ENCODE data around the gene TFEB.

TFEB gene

DNA sequence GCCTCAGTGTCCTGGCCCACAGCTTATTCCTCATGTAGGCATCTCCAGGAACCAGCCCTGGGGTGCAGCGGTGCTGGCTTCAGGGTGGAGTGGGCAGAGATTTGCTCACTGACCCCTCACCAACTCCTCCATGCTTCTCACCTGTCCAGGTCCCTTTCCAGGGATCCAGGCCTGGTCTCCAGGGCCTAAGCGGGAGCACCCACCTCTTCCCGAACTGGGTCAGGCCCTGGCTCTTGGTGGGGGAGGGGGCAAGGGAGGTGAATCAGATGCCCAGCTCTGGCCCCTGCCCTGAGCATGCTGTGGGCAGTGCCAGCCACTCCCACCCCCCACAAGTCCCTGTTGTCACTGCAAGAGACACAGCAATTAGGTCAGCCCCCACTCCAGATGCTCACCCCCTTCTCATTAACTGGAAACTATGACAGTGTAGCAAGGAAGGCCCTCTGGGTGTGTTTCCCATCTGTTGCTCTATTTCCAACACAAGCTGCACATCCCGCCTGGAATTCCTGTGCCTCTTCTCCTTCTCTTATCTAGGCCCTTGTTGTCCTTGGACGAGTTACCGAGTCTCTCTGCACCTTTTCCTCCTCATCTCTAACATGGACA lies 60.1 kb downstream of the TFEB start:
- Histone ChIP-seq H3K9me3 (ENCODE audit: control insufficient read depth, low read length) (no peaks in the 10 kb centered on the region), H2AFZ (ENCODE audit: low read depth, low read length) (no peak overlapping the region), H2BK5ac (ENCODE audit: low read depth, low read length, poor library complexity, severe bottlenecking) (no peak overlapping the region), H2BK15ac (ENCODE audit: low read depth, poor library complexity, severe bottlenecking) (no peak overlapping the region), H3K14ac (ENCODE audit: low read length in 2 of 2) (no peak overlapping the region), H2AK5ac (ENCODE audit: low read length, severe bottlenecking) (no peak overlapping the region), H3K18ac (ENCODE audit: low read depth in 1 of 2, low read length in 2 of 2) (no peak overlapping the region), H3K79me1 (replicated peaks; ENCODE audit: low read length, poor library complexity, severe bottlenecking) (no peaks in the 10 kb centered on the region), H3K36me3 (ENCODE audit: control insufficient read depth in 1 of 2, insufficient read depth in 2 of 2, low read depth in 1 of 2, low read length in 2 of 2) (no peaks in the 10 kb centered on the region), H4K8ac (ENCODE audit: low read length) (no peak overlapping the region), H3K27ac (ENCODE audit: low read length, poor library complexity, severe bottlenecking) (no peak overlapping the region), H3K9ac (ENCODE audit: low read length) (no peak overlapping the region), H2BK12ac (ENCODE audit: low read length in 2 of 2) (no peak overlapping the region), H2BK120ac (ENCODE audit: low read depth, low read length) (no peak overlapping the region), H3K4me2 (ENCODE audit: low read length, poor library complexity, severe bottlenecking) (no peak overlapping the region), H4K91ac (ENCODE audit: low read length) (no peak overlapping the region), H3K4ac (ENCODE audit: low read depth in 1 of 2, low read length in 2 of 2) (no peak overlapping the region), H3K27me3 (ENCODE audit: control insufficient read depth in 1 of 2, insufficient read depth in 1 of 2, low read length in 2 of 2) (peaks cover 38 to 71% of the 10 kb centered on the region in 2 experiments), H3K4me3 (ENCODE audit: insufficient read depth in 1 of 2, low read depth in 1 of 2, low read length in 2 of 2) (no peak overlapping the region), H3K4me1 (ENCODE audit: control insufficient read depth, insufficient read depth, low read depth, low read length) (no peaks in the 10 kb centered on the region), H3K23ac (ENCODE audit: low read length in 2 of 2) (no peak overlapping the region)
- WGBS: 73% methylated on average over 6 of the region's 6 CpGs
- DNase-seq: no peak

DNA sequence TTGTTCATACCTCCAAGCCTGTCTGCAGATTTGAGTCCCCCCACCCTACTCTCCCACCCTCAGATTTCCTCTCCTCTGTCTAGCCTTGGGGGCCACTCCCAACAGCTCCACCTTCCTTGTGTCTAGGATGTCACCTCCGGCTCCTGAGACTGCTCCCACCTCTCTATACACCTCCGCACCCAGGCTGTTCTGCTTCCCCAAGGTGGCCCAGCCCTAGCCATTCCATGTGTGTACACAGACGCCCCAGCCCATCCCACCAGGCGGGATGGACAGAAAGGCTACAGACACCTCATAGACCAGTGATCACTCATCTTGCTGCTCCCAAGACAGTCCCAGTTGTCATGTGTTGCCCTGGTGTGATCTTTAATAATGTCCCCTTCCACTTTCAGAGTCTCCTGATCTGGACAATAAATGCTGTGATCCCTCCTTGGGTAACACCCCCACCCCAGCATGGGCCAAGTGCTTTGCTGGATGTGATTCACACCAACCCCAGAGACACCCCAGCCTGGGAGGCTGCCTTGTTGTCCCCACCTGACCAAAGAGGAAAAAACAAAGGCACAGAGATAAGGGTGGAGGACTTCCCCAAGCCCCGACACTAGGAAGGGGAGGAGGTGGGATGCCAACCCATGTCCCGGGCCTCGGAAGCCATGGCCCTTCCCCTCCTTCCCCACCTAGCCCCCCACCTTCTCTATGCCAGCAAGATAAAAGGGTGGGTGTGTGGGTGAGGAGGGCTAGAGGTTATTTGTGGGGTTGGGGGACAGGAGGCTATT lies 61.0 kb downstream of the TFEB start:
- Histone ChIP-seq H3K9me3 (ENCODE audit: control insufficient read depth, low read length) (peaks cover under 1% of the 10 kb centered on the region), H3K36me3 (ENCODE audit: control insufficient read depth in 1 of 2, insufficient read depth in 2 of 2, low read depth in 1 of 2, low read length in 2 of 2) (no peaks in the 10 kb centered on the region), H2BK5ac (ENCODE audit: low read depth, low read length, poor library complexity, severe bottlenecking) (no peak overlapping the region), H2AK5ac (ENCODE audit: low read length, severe bottlenecking) (no peak overlapping the region), H4K8ac (ENCODE audit: low read length) (no peak overlapping the region), H3K27ac (ENCODE audit: low read length, poor library complexity, severe bottlenecking) (no peak overlapping the region), H3K4me2 (ENCODE audit: low read length, poor library complexity, severe bottlenecking) (no peak overlapping the region), H2BK120ac (ENCODE audit: low read depth, low read length) (no peak overlapping the region), H3K4me3 (ENCODE audit: insufficient read depth in 1 of 2, low read depth in 1 of 2, low read length in 2 of 2) (no peak overlapping the region), H4K91ac (ENCODE audit: low read length) (no peak overlapping the region), H3K18ac (ENCODE audit: low read depth in 1 of 2, low read length in 2 of 2) (no peak overlapping the region), H3K14ac (ENCODE audit: low read length in 2 of 2) (no peak overlapping the region), H3K23ac (ENCODE audit: low read length in 2 of 2) (no peak overlapping the region), H2BK12ac (ENCODE audit: low read length in 2 of 2) (no peak overlapping the region), H2AFZ (ENCODE audit: low read depth, low read length) (no peak overlapping the region), H3K79me1 (replicated peaks; ENCODE audit: low read length, poor library complexity, severe bottlenecking) (no peaks in the 10 kb centered on the region), H3K4me1 (ENCODE audit: control insufficient read depth, insufficient read depth, low read depth, low read length) (no peaks in the 10 kb centered on the region), H3K9ac (ENCODE audit: low read length) (no peak overlapping the region), H3K4ac (ENCODE audit: low read depth in 1 of 2, low read length in 2 of 2) (no peak overlapping the region), H2BK15ac (ENCODE audit: low read depth, poor library complexity, severe bottlenecking) (no peak overlapping the region), H3K27me3 (ENCODE audit: control insufficient read depth in 1 of 2, insufficient read depth in 1 of 2, low read length in 2 of 2) (peaks cover 38 to 71% of the 10 kb centered on the region in 2 experiments)
- 81% methylated on average over 7 of the region's 7 CpGs for WGBS
- DNase-seq: no peak

- 82% methylated on average over 5 of the region's 5 CpGs for WGBS
- no peak overlapping the region for H2AK5ac ChIP-seq (ENCODE audit: low read length, severe bottlenecking)
These were observed 61.8 kb downstream of the TFEB start for GRCh38 chr6:41673704-41674000.

GRCh38 chr6:41672816-41673703 lies 62.3 kb downstream of the TFEB start:
- peaks cover 36 to 63% of the 10 kb centered on the region in 2 experiments for H3K27me3 ChIP-seq (ENCODE audit: control insufficient read depth in 1 of 2, insufficient read depth in 1 of 2, low read length in 2 of 2)
- H2AK5ac ChIP-seq (ENCODE audit: low read length, severe bottlenecking): no peak overlapping the region
- WGBS: 85% methylated on average over 17 of the region's 17 CpGs
- no peak overlapping the region for H4K91ac ChIP-seq (ENCODE audit: low read length)
- no peak overlapping the region for H3K23ac ChIP-seq (ENCODE audit: low read length in 2 of 2)
- no peak overlapping the region for H2BK15ac ChIP-seq (ENCODE audit: low read depth, poor library complexity, severe bottlenecking)
- no peak overlapping the region for H3K9ac ChIP-seq (ENCODE audit: low read length)
- no peak for DNase-seq
- peaks cover 7% of the 10 kb centered on the region for H3K9me3 ChIP-seq (ENCODE audit: control insufficient read depth, low read length)
- H2BK12ac ChIP-seq (ENCODE audit: low read length in 2 of 2): no peak overlapping the region
- H3K14ac ChIP-seq (ENCODE audit: low read length in 2 of 2): no peak overlapping the region
- no peak overlapping the region for H4K8ac ChIP-seq (ENCODE audit: low read length)
- H2BK120ac ChIP-seq (ENCODE audit: low read depth, low read length): no peak overlapping the region
- no peaks in the 10 kb centered on the region for H3K36me3 ChIP-seq (ENCODE audit: control insufficient read depth in 1 of 2, insufficient read depth in 2 of 2, low read depth in 1 of 2, low read length in 2 of 2)
- H3K79me1 ChIP-seq (replicated peaks; ENCODE audit: low read length, poor library complexity, severe bottlenecking): no peaks in the 10 kb centered on the region
- H2BK5ac ChIP-seq (ENCODE audit: low read depth, low read length, poor library complexity, severe bottlenecking): no peak overlapping the region
- no peak overlapping the region for H3K4me2 ChIP-seq (ENCODE audit: low read length, poor library complexity, severe bottlenecking)
- no peak overlapping the region for H2AFZ ChIP-seq (ENCODE audit: low read depth, low read length)
- H3K18ac ChIP-seq (ENCODE audit: low read depth in 1 of 2, low read length in 2 of 2): no peak overlapping the region
- no peak overlapping the region for H3K4ac ChIP-seq (ENCODE audit: low read depth in 1 of 2, low read length in 2 of 2)
- no peak overlapping the region for H3K4me3 ChIP-seq (ENCODE audit: insufficient read depth in 1 of 2, low read depth in 1 of 2, low read length in 2 of 2)
- no peak overlapping the region for H3K27ac ChIP-seq (ENCODE audit: low read length, poor library complexity, severe bottlenecking)
- H3K4me1 ChIP-seq (ENCODE audit: control insufficient read depth, insufficient read depth, low read depth, low read length): no peaks in the 10 kb centered on the region

More at GRCh38 chr6:41673704-41674000, 61.8 kb downstream of the TFEB start:
- H3K23ac ChIP-seq (ENCODE audit: low read length in 2 of 2): no peak overlapping the region
- H3K27ac ChIP-seq (ENCODE audit: low read length, poor library complexity, severe bottlenecking): no peak overlapping the region
- H3K79me1 ChIP-seq (replicated peaks; ENCODE audit: low read length, poor library complexity, severe bottlenecking): no peaks in the 10 kb centered on the region
- H3K27me3 ChIP-seq (ENCODE audit: control insufficient read depth in 1 of 2, insufficient read depth in 1 of 2, low read length in 2 of 2): peaks cover 38 to 69% of the 10 kb centered on the region in 2 experiments
- no peak overlapping the region for H3K18ac ChIP-seq (ENCODE audit: low read depth in 1 of 2, low read length in 2 of 2)
- H3K4me3 ChIP-seq (ENCODE audit: insufficient read depth in 1 of 2, low read depth in 1 of 2, low read length in 2 of 2): no peak overlapping the region
- H3K36me3 ChIP-seq (ENCODE audit: control insufficient read depth in 1 of 2, insufficient read depth in 2 of 2, low read depth in 1 of 2, low read length in 2 of 2): no peaks in the 10 kb centered on the region
- H3K4me2 ChIP-seq (ENCODE audit: low read length, poor library complexity, severe bottlenecking): no peak overlapping the region
- H2BK12ac ChIP-seq (ENCODE audit: low read length in 2 of 2): no peak overlapping the region
- no peak overlapping the region for H2BK120ac ChIP-seq (ENCODE audit: low read depth, low read length)
- H4K91ac ChIP-seq (ENCODE audit: low read length): no peak overlapping the region
- no peak overlapping the region for H3K14ac ChIP-seq (ENCODE audit: low read length in 2 of 2)
- H3K4ac ChIP-seq (ENCODE audit: low read depth in 1 of 2, low read length in 2 of 2): no peak overlapping the region
- no peak overlapping the region for H2AFZ ChIP-seq (ENCODE audit: low read depth, low read length)
- no peak overlapping the region for H4K8ac ChIP-seq (ENCODE audit: low read length)
- DNase-seq: no peak
- H2BK5ac ChIP-seq (ENCODE audit: low read depth, low read length, poor library complexity, severe bottlenecking): no peak overlapping the region
- H3K9me3 ChIP-seq (ENCODE audit: control insufficient read depth, low read length): peaks cover 7% of the 10 kb centered on the region
- no peak overlapping the region for H2BK15ac ChIP-seq (ENCODE audit: low read depth, poor library complexity, severe bottlenecking)
- no peak overlapping the region for H3K9ac ChIP-seq (ENCODE audit: low read length)
- H3K4me1 ChIP-seq (ENCODE audit: control insufficient read depth, insufficient read depth, low read depth, low read length): no peaks in the 10 kb centered on the region

All from mesenchymal stem cell (in vitro differentiated cells and primary cell).